HL-60/S4 (cell line): ENCODE measurements around the gene AK9.
"Not testable (repeated sequence)": the region's sequence is repeated elsewhere in the genome, so short reads cannot be mapped to it uniquely, and the experiment has no call there.

Experiments used
- in situ Hi-C: fragments of 300-500 bp; cut with MboI; formaldehyde crosslinking; loops from 2 replicates; pipeline ENCODE4 v1.14.3; 2022; ENCODE audit warnings: low sequenced_read_pairs

AK9 gene

GRCh38 chr6:109461733-109462526 lies 229.1 kb downstream of the AK9 start:
- in situ Hi-C loops: no loop called here

GRCh38 chr6:109461205-109461604 lies 229.8 kb downstream of the AK9 start:
- in situ Hi-C loops: not testable (repeated sequence)

DNA sequence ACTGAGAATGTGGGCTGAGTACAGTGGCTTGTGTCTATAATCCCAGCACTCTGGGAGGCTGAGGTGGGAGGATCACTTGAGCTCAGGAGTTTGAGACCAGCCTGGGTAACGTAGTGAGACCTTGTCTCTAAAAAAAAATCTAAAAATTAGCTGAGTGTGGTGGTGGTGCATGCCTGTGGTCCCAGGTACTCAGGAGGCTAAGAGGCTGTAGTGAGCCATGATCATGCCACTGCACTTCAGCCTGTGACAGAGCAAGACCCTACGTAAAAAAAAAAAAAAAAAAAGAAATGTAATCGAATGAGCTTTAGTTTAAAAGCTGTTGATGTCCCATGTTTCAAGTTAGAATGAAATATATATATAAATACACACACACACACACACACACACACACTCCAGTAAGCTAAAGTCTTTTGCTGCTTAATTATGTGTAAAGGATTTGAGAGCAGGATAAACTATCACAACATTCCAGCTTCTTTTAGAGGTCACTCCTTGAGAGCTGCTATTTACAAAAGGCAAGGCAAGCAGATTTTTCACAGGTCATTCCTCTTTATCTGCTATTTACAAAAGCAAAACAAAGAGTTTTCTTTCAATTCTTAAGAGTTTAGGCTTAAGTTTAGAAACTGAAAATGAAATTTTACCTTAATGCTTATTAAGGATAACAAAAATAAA lies 230.7 kb downstream of the AK9 start:
- in situ Hi-C loops: no loop called here

DNA sequence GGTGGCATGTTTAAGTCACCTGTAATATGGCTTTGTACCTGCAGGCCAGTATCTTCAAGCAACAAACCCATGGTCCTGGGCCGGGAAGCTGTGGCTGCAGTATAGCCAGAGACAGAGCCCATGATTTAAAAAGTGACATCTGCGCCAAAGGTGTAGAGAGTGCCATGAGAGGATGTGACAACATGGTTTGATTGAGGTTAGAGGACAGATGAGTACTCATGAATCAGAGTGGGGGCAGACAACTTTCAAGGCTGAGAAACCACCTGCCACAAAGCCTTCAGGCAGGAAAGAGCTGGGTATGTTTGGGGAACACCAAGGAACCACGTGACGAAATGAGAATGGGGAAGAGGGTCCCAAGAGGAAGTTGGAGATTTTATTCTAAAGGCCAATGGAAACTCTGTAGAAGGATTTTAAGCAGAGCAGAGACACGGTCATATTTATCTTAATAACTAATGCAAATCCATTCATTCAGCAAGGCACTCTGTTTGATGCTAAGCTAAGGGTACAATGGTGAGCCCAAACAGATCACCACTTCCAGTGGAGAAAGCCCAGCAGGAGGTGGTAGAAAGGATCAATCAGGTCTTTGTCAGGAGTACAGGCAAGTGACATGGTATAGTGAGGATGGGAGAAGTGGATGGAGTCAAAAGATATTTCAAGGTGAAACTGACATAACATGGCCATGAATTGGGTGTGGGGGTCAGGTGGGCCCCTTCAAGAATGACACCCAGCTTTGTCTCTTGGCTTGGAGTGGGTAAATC lies 232.0 kb downstream of the AK9 start:
- in situ Hi-C loops: no loop called here

GRCh38 chr6:109457562-109457996 lies 233.4 kb downstream of the AK9 start:
- in situ Hi-C loops: no loop called here

DNA sequence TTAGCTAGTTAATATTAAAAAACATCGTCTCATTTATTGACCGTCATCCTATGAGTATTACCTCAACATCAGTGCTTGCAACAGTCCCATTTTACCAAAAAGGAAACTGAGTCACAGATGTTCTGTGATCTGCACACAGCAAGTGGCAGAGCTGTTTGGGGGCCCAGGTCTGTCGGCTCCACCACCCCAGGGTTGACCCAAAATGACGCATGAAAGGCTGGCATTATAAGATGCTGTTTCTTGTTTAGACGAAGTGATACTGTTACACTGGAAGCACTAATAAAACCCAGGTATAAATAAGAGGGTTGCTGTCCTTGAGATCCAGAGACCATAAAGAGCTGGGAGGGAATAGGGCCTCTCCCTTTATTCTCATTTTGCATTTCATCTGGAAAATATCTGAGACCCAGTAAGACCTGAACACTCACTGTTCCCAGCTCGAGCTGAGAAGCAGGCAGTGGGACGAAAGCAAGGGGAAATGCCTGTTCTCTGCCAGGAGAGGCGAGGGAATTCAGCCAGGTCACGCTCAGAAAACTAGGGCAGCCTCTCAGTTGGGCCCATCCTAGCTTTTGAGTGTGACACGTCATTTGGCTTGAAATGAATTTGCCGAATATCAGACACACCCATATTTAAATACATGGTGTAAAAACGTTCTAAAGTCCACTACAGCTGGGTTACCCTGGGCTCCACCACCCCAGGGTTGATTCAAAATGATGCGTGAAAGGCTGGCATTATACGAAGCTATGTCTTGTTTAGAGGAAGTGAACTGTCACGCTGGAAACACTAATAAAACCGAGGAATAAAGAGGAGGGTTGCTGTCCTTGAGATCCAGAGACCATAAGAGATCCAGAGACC lies 234.1 kb downstream of the AK9 start:
- in situ Hi-C loops: no loop called here

DNA sequence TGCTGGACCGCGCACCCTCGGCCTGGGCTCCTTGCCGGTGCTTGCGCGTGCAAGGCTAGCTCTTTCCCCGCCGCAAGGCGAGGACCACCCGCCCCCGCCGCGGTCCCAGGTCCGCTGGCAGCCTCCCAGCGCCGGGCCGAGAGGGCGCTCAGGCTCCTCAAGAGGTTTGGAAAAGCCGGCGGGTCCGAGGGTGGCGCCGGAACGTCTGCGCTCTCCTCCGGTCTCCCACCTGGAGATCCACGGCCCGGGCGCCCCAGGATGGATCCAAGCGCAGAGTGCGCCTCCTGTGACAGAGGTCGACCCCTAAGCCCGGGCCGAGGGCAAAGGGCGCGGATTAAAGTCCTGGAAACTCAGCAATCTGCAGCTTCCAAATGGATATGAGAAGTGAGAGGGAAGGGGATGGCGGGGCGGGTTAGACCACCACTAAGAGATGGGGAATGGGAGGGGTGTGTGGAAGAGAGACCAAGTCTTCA lies 234.9 kb downstream of the AK9 start:
- in situ Hi-C loops: no loop called here

DNA sequence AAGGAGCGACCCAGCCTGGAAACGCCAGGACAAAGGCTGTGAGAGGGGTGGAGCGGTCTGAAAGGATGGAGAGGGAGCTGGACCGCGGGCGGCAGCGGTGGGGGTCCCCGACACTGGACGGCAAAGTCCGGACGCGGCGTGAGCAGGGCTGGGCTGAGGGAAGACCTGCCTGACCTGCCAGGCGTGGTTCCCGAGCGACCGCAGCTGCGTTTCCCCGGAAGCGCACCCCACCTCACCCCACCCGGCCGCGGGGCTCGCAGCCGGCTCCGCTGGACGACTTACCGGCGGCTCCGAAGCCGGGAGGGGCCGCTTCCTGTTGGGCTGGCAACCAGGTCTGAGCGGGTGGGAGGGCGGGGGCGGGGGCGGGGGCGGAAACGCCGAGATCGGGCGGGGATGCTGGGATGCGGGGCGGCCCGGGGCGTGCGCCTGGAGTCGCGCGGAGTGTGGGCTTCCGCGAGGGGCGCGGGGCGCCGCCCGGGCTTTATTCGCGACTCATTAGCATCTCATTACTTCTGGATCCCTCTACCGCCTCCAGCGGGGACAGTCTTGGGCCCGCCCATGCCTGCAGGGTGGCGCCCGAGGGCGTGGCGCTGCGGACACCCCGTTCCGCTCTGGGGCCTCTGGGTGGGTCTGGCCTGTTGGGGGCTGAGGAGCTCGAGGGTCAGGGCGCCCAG lies 235.4 kb downstream of the AK9 start, which contains the start of gene MICAL1:
MICAL1 (minus strand) TSS at position 336 of the 674 bp plus-strand sequence. CDS start 1,576 bp downstream, outside the sequence.
- in situ Hi-C loops: no loop called here

DNA sequence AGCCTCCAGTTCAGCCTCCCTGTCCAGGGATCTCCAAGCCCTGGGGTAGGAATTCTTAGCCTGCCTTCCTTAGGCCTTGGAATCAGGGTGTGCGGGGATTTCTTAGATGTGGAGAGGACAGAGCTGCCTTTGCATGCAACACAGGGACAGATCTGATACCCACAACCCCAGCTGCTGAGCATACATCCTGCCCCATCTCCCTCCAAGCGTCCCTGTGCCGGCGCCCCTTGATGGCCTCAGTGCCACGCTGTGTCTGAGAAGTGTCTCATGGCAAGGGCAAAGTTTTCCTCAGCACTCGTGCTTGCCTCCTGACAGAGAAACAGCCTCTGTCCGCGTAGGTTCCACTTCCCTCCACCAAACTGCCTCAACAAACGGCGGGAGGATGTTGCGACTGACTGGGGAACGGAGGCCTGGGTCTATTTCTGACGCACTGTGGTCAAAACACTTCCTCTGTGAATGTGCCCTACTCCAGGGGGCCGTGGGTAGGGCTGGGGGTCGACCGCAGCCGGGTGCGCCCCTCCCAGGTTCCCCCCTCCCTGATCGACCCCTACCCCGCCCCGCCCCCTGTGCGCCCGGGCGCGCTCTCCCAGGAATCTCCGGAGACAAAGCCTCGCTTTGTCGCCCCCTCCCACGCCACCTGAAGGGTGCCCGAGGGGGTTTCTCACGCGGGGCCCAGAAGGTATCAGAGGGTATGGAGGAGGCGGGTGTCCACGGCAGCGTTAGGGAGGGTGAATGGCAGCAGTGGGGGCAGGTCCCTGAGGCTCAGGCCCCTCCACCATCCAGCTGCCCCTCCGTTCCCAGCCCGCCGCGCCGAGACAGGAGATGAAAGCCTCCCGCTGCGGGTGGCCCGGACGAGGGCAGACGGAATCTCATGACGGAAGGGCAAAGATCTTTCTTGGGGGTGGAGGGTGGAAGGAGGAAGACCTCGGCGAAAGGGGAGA lies 236.2 kb downstream of the AK9 start:
- in situ Hi-C loops: no loop called here

DNA sequence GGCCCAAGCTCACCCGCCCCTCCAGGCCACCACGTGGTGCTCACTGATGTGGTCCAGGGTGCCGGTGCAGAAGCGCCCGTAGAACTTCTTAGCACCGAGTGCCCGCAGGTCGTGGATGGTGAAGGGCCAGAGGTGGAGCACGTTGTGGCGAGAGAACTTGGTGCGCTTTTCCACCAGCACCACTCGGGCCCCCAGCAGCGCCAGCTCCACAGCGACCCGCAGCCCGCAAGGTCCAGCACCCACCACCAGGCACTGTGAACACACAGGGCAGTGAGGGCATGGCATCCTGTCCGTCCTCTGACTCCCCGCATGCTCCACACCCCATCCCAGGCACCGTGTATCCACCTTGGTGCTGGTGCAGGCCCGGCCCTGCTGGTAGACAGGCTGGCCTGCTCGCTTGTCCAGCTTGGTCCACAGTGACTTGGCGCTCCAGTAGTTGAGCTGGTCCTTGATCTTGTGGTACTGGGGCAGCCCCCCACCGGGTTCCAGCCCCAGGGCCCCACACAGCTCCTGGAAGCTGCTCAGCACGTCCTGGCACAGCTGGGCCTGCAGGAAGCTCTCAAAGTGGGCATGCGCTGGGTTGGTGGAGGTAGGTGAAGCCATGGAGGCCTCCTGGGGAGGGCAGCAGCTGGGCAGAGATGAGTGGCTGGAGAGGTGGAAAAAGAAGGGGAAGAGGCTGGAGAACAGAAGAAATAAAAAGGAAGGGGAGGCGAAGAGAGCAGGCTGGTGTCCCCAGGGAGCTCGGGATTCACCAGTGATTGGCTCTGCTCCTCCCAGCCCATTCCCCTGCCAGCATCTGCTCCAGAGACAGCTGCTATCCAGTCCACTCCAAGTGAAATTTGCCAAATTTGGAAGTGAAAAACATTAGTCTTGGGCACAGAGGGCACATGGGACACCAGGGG lies 237.2 kb downstream of the AK9 start:
- in situ Hi-C loops: no loop called here

DNA sequence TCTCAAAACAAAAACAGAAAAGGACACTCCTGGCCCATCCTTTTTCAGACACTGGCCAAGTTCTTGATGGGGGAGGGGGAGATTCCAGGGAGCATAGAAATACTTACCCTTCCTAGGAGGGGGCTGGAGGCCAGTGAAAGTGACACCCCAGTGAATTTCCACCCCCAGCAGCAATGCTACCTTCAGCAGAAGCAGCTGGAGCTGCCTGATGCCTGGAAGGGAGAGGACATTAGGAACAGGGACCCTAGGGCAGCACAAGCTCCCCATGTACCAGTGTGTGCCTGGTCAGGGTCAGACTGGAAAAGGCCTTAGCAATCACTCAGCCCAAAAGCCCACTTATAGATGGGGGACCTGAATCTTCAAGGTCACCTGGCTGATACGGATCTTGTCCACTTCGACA lies 237.8 kb downstream of the AK9 start:
- in situ Hi-C loops: no loop called here

- in situ Hi-C loops: no loop called here
These were observed 238.8 kb downstream of the AK9 start for GRCh38 chr6:109452181-109452580.

- in situ Hi-C loops: no loop called here
These were observed 239.6 kb downstream of the AK9 start for GRCh38 chr6:109451376-109451775.

DNA sequence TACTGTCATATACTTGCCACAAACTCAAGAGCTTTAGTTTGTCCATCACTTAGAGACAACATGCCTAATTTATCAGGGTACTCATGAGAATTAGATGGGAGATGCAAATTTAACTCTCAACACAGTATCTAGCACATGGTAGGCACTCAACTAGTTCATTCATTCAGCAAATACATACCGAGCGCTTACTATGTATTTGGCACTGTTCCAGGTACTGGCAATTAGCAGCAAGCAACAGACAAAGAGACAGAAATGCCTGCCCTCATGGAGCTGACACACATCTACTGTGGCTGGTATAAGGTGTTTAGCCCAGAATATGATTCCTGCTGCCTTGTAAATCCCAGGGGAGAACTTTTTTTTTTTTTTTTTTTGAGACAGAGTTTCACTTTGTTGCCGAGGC lies 240.2 kb downstream of the AK9 start:
- in situ Hi-C loops: no loop called here

DNA sequence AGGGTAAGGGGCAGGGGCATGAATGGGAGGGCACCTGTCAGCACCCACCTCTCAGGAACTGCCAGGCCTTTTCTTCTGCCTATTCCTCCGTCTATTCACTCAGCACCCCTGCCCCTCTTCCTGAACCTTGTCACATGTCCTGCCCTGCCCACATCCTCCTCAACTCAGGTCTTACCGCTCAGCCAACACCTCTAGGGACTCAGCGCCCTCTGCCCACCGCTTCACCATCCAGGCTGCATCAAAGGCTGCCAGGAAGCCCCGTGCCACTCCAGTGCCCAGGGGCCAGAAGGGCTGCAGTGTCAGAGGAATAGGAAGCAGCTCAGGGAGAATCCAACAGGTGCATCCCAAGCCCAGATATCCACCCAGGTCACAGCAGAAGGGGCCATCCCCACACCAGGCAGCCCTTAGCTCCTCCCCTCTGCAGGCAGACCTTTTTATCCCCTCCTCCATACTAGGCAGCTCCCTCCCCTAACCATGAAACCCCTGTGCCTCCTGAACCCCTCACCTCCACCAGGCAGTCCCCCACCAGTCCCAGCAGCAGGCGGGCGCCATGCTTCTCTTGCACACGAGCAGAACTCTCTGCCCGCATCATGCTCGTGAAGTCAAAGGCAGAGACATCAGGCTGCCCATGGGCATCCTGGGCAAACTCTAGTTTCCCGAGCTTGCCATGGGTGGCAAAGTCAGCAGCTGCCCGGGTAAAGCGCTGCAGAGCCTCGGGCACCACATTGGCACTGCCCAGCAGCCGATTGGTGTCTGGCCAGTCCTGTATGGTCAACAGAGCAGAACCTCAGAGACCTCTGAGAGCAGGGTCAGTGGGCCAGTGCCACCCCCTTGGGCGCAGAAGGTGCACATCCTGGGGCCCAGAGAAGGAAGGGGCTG lies 241.0 kb downstream of the AK9 start:
- in situ Hi-C loops: no loop called here

GRCh38 chr6:109449064-109449794 lies 241.8 kb downstream of the AK9 start:
- in situ Hi-C loops: no loop called here
